ENCODE results near the gene GAS5. TPM values are rescaled to one million over a fixed set of nuclear protein-coding genes. Genes with fewer than 3 reads are reported as not detected.

The GAS5 gene
- total and polyA plus RNA-seq, 9 of the 15 experiments (the other 6 are each of a cell fraction or from before 2014, with no cell fraction given), result 565 to 1,860 (median 1,006) TPM

DNA sequence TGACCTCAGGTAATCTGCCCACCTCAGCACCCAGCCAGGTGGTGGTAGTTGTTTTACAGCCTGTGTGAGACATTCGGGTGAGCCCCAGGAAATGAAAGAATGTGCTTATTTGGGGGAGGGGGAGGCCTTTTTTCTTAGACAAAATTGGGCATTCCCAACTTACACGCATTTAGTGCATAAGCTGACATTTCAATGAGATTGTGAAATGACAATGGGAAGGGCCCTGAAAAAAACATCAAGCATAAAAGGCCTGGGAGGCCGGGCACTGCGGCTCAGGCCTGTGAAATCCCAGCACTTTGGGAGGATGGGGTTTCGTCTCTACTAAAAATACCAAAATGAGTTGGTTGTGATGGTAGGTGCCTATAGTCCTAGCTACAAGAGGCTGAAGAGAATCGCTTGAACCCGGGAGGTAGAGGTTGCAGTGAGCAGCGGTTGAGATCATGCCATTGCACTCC, 5.0 kb downstream of the GAS5 start (continued):
- TF ChIP-seq CBX2 (IDR thresholded peaks at IDR 0.05; ENCODE audit: insufficient read depth, low read length, poor library complexity, severe bottlenecking) (no peak), ZNF551 (CRISPR knock-in tag; IDR thresholded peaks at IDR 0.05) (no peak), FOXK2 (conservative IDR thresholded peaks at IDR 0.05 in 1 of 2, IDR thresholded peaks at IDR 0.05 in 1 of 2; ENCODE audit: low read depth in 2 of 2) (no peak), ELF4 (CRISPR knock-in tag; IDR thresholded peaks at IDR 0.05) (no peak), TBP (optimal IDR thresholded peaks at IDR 0.05; ENCODE audit: low read depth, low read length) (no peak), CEBPB (tag; IDR thresholded peaks at IDR 0.05) (peak; percentile 74), BHLHE40 (IDR thresholded peaks at IDR 0.05; ENCODE audit: low read length) (no peak), ELF1 (tag; IDR thresholded peaks at IDR 0.05) (no peak), L3MBTL2 (IDR thresholded peaks at IDR 0.05) (no peak), POLR2AphosphoS5 (IDR thresholded peaks at IDR 0.05; ENCODE audit: control insufficient read depth, insufficient read depth, low read depth, low read length) (peak; percentile 41), ZNF589 (CRISPR knock-in tag; IDR thresholded peaks at IDR 0.05; ENCODE audit: low read depth) (no peak), MYNN (IDR thresholded peaks at IDR 0.05) (peak; percentile 31), MYNN (CRISPR knock-in tag; IDR thresholded peaks at IDR 0.05) (no peak), CC2D1A (IDR thresholded peaks at IDR 0.05) (no peak), ZNF77 (CRISPR knock-in tag; IDR thresholded peaks at IDR 0.05) (no peak), ZFP36 (IDR thresholded peaks at IDR 0.05; ENCODE audit: low read depth, low read length, partially characterized antibody) (no peak), SOX6 (IDR thresholded peaks at IDR 0.05) (peak; percentile 29; the same call in 1 of the 2 replicates), ZNF133 (CRISPR knock-in tag; IDR thresholded peaks at IDR 0.05) (no peak), ARID1B (IDR thresholded peaks at IDR 0.05) (no peak), NFIC (IDR thresholded peaks at IDR 0.05) (no peak)
- TF ChIP-seq, protein P1, sequence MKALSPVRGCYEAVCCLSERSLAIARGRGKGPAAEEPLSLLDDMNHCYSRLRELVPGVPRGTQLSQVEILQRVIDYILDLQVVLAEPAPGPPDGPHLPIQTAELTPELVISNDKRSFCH (CRISPR knock-in tag; IDR thresholded peaks at IDR 0.05), result no peak
- TF ChIP-seq, protein P1 (tag; IDR thresholded peaks at IDR 0.05), result no peak
- TF ChIP-seq, protein P2, sequence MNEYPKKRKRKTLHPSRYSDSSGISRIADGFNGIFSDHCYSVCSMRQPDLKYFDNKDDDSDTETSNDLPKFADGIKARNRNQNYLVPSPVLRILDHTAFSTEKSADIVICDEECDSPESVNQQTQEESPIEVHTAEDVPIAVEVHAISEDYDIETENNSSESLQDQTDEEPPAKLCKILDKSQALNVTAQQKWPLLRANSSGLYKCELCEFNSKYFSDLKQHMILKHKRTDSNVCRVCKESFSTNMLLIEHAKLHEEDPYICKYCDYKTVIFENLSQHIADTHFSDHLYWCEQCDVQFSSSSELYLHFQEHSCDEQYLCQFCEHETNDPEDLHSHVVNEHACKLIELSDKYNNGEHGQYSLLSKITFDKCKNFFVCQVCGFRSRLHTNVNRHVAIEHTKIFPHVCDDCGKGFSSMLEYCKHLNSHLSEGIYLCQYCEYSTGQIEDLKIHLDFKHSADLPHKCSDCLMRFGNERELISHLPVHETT (CRISPR knock-in tag; conservative IDR thresholded peaks at IDR 0.05 in 1 of 2, IDR thresholded peaks at IDR 0.05 in 1 of 2), result no peak
- TF ChIP-seq, protein P3, sequence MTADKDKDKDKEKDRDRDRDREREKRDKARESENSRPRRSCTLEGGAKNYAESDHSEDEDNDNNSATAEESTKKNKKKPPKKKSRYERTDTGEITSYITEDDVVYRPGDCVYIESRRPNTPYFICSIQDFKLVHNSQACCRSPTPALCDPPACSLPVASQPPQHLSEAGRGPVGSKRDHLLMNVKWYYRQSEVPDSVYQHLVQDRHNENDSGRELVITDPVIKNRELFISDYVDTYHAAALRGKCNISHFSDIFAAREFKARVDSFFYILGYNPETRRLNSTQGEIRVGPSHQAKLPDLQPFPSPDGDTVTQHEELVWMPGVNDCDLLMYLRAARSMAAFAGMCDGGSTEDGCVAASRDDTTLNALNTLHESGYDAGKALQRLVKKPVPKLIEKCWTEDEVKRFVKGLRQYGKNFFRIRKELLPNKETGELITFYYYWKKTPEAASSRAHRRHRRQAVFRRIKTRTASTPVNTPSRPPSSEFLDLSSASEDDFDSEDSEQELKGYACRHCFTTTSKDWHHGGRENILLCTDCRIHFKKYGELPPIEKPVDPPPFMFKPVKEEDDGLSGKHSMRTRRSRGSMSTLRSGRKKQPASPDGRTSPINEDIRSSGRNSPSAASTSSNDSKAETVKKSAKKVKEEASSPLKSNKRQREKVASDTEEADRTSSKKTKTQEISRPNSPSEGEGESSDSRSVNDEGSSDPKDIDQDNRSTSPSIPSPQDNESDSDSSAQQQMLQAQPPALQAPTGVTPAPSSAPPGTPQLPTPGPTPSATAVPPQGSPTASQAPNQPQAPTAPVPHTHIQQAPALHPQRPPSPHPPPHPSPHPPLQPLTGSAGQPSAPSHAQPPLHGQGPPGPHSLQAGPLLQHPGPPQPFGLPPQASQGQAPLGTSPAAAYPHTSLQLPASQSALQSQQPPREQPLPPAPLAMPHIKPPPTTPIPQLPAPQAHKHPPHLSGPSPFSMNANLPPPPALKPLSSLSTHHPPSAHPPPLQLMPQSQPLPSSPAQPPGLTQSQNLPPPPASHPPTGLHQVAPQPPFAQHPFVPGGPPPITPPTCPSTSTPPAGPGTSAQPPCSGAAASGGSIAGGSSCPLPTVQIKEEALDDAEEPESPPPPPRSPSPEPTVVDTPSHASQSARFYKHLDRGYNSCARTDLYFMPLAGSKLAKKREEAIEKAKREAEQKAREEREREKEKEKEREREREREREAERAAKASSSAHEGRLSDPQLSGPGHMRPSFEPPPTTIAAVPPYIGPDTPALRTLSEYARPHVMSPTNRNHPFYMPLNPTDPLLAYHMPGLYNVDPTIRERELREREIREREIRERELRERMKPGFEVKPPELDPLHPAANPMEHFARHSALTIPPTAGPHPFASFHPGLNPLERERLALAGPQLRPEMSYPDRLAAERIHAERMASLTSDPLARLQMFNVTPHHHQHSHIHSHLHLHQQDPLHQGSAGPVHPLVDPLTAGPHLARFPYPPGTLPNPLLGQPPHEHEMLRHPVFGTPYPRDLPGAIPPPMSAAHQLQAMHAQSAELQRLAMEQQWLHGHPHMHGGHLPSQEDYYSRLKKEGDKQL (CRISPR knock-in tag; IDR thresholded peaks at IDR 0.05; ENCODE audit: borderline replicate concordance), result no peak
